Measurements from ENCODE around the gene RNF187.

The RNF187 gene

DNA sequence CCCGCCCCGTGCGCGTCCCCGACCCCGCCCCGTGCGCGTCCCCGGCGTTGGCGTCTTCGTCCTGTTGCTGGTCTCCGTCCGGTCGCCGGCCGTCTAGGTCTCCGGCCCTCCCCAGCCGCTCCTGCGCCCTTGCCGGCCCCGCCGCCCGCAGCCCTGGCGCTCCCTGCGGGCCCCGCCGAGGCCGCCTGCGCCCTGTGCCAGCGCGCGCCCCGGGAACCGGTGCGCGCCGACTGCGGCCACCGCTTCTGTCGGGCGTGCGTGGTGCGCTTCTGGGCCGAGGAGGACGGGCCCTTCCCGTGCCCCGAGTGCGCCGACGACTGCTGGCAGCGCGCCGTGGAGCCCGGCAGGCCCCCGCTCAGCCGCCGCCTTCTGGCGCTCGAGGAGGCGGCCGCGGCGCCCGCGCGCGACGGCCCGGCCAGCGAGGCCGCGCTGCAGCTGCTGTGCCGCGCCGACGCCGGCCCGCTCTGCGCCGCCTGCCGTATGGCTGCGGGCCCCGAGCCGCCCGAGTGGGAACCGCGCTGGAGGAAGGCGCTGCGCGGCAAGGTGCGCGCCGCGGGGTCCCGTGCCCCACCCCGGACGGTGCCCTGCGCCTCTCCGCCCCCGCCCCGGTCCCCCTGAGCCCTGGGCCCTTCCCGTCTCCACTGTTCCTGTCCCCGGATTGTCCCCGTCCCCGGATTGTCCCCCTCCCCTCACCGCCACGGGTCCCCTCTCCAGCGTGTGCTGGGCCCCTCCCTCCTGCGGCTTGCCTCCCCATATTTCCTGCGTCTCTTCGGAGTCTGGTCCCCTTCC lies at the start of gene RNF187:
Gene RNF187, plus strand, starts transcription at position 47 of the 789 bp plus-strand sequence.
- Histone ChIP-seq H2AFZ (ENCODE audit: low read depth, low read length) (peak within 1 kb of the TSS; percentile 70), H3K27me3 (ENCODE audit: insufficient read depth, low read length) (no peaks in the 10 kb centered on the region), H3K4me1 (ENCODE audit: insufficient read depth, low read length) (peaks cover 14% of the 10 kb centered on the region), H3K9me3 (ENCODE audit: low read length) (no peaks in the 10 kb centered on the region), H3K4me3 (ENCODE audit: low read length) (peak within 1 kb of the TSS; percentile 86), H3K36me3 (ENCODE audit: insufficient read depth, low read length) (peaks cover 31% of the 10 kb centered on the region)

DNA sequence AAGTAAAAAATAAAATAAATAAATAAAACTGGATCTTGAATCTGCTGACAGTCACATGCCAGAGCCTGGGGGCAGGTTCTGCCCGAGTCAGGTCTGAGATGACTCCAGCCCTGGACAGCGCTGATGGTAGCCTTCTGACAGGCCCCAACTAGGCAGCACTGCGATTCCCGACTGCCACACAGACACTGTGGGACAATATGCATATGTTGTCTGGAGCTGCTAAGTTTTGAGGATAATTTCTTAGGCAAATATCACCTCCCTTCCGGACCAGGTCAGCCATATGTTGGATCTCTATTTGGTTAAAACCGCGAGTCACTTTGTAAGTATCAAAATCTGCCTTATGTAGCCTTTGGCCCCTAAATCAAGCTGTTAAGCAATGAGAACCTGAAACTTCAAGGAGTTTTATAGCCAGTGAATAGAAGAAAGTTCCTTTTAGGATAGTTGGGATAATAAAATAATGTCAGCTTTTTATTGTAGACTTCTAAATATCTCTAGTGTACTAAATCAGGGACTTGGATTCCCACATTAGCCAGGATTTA lies 49.7 kb upstream of the RNF187 start:
- Histone ChIP-seq H2AFZ (ENCODE audit: low read depth, low read length) (no peak overlapping the region), H3K4me1 (ENCODE audit: insufficient read depth, low read length) (no peaks in the 10 kb centered on the region), H3K4me3 (ENCODE audit: low read length) (no peak overlapping the region), H3K36me3 (ENCODE audit: insufficient read depth, low read length) (no peaks in the 10 kb centered on the region), H3K9me3 (ENCODE audit: low read length) (no peaks in the 10 kb centered on the region), H3K27me3 (ENCODE audit: insufficient read depth, low read length) (no peaks in the 10 kb centered on the region)

DNA sequence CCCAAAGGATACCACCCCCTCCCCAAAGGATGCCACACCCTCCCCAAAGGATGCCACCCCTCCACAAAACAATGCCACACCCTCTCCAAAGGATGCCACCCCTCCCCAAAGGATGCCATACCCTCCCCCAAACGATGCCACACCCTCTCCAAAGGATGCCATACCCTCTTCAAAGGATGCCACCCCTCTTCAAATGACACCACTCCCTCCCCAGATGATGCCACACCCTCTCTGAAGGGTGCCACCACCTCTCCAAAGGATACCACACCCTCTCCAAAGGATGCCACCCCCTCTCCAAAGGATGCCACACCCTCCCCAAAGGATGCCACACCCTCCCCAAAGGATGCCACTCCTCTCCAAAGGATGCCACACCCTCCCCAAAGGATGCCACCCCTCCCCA lies 48.9 kb upstream of the RNF187 start:
- no peaks in the 10 kb centered on the region for H3K9me3 ChIP-seq (ENCODE audit: low read length)
- no peak overlapping the region for H3K4me3 ChIP-seq (ENCODE audit: low read length)
- H3K36me3 ChIP-seq (ENCODE audit: insufficient read depth, low read length), result no peaks in the 10 kb centered on the region
- H3K27me3 ChIP-seq (ENCODE audit: insufficient read depth, low read length), result no peaks in the 10 kb centered on the region
- no peak overlapping the region for H2AFZ ChIP-seq (ENCODE audit: low read depth, low read length)
- H3K4me1 ChIP-seq (ENCODE audit: insufficient read depth, low read length), result no peaks in the 10 kb centered on the region

DNA sequence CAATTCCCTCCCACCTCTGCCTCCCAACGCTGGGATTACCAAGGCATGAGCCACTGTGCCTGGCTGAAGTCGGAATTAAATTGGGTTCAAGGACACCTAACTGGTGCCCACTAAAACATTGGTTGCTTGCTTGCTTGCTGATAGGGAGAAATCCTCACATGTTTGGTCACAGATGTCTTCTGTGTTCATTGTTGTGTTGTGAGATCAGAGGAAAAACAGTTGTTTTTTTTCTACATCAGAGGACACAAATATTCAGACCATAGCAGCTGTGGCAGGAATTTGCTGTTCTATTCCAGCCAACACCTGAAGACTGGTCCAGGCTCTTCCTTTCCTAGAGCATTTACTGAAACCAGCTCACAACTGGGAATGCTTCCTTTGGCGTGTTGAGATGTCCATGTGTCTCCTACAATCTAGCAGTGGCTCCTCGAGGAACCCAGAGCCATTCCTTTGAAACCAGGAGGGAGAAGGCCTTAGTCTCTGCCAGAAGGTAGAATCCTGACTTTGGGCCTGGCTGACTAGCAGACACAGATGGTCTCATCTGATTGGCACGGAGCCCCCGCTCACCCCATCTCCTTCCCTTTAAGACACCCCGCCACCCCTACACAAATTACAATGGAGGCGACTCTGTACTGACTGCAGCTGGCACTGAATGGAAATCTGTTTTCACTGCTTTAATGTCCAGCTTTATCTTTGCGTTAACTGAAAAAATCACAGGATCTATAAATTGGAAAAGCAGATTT lies 46.3 kb upstream of the RNF187 start:
- Histone ChIP-seq H2AFZ (ENCODE audit: low read depth, low read length) (no peak overlapping the region), H3K4me3 (ENCODE audit: low read length) (no peak overlapping the region), H3K36me3 (ENCODE audit: insufficient read depth, low read length) (no peaks in the 10 kb centered on the region), H3K9me3 (ENCODE audit: low read length) (no peaks in the 10 kb centered on the region), H3K4me1 (ENCODE audit: insufficient read depth, low read length) (peaks cover 10% of the 10 kb centered on the region), H3K27me3 (ENCODE audit: insufficient read depth, low read length) (no peaks in the 10 kb centered on the region)

DNA sequence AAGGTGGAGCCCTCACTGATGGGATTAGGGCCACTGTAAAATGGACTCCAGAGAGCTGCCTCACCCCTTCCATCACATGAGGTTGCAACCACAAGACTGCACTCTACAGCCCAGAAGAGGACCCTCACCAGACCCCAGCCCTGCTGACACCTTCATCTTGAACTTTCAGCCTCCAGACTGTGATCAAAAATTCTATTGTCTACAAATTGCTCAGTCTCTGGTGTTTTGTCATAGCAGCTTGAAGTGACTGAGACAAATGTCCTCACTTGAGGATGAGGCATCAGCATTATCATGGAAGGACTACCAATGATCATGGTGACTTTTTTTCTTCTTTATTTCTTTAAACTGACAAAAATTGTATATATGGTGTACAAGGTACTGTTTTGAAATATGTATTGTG lies 43.8 kb upstream of the RNF187 start:
- peaks cover 18% of the 10 kb centered on the region for H3K4me1 ChIP-seq (ENCODE audit: insufficient read depth, low read length)
- no peaks in the 10 kb centered on the region for H3K27me3 ChIP-seq (ENCODE audit: insufficient read depth, low read length)
- H3K4me3 ChIP-seq (ENCODE audit: low read length), result no peak overlapping the region
- no peaks in the 10 kb centered on the region for H3K9me3 ChIP-seq (ENCODE audit: low read length)
- no peak overlapping the region for H2AFZ ChIP-seq (ENCODE audit: low read depth, low read length)
- H3K36me3 ChIP-seq (ENCODE audit: insufficient read depth, low read length), result no peaks in the 10 kb centered on the region

DNA sequence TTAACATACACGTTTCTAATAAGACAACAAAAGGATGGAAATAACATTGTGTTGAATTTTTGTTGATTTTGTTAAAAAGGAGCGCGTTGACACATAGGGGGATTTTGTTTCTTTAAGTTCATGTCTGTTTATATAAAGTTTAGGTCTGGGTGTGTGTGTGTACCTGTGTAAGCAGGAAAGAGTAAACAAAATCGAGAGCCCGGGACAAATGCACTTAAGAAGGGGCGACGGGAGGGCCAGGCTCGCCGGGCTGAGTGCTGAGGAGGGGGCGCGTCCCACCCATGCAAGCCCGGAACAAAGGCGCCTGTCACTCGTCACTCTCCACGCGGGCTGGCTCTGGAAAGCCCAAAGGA lies 41.7 kb upstream of the RNF187 start:
- Histone ChIP-seq H3K36me3 (ENCODE audit: insufficient read depth, low read length) (no peaks in the 10 kb centered on the region), H3K9me3 (ENCODE audit: low read length) (no peaks in the 10 kb centered on the region), H3K4me1 (ENCODE audit: insufficient read depth, low read length) (peaks cover 18% of the 10 kb centered on the region), H3K4me3 (ENCODE audit: low read length) (peak overlapping the region; percentile 52), H2AFZ (ENCODE audit: low read depth, low read length) (peak overlapping the region; percentile 81), H3K27me3 (ENCODE audit: insufficient read depth, low read length) (no peaks in the 10 kb centered on the region)

DNA sequence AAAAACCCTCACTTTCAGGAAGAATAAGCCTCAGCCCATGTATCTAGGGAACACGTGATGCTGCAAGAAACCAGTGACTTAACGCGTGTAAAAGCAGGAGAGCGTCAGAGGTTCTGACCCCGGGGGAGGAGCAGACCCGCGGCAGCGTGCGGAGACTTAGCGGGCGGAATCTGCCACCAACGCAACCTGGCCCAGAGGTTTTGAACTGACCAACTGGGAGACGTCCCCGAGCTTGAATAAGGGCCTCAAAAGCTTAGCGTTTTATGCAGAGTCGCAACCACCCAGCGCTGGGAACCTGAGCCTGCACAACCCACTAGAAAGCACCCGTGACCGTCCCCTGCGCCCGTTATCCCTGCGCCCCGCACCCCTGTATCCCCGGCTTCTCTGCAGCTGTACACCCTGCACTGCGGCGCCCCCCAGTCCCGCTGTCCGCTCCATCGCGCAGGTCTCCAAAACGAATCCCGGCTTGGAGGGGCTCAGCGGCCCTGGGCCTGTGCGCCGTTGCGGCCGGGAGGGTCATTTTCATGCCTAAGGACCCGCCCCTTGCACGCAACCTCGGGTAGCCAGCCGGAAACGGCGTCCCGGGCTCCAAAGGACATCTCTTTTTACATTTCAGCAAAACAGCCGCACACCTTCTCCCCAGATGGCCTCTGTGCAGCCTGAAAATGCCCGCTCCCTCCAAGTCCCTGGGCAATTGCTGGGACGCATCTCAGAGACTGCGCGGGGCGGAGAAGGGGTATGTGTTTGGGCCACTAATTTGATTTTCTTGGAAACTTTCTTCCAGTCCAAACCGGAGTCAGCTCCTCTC lies 41.1 kb upstream of the RNF187 start:
- H3K4me3 ChIP-seq (ENCODE audit: low read length), result peak overlapping the region; percentile 52
- peaks cover 18% of the 10 kb centered on the region for H3K4me1 ChIP-seq (ENCODE audit: insufficient read depth, low read length)
- peak overlapping the region; percentile 81 for H2AFZ ChIP-seq (ENCODE audit: low read depth, low read length)
- no peaks in the 10 kb centered on the region for H3K27me3 ChIP-seq (ENCODE audit: insufficient read depth, low read length)
- H3K36me3 ChIP-seq (ENCODE audit: insufficient read depth, low read length), result no peaks in the 10 kb centered on the region
- no peaks in the 10 kb centered on the region for H3K9me3 ChIP-seq (ENCODE audit: low read length)

DNA sequence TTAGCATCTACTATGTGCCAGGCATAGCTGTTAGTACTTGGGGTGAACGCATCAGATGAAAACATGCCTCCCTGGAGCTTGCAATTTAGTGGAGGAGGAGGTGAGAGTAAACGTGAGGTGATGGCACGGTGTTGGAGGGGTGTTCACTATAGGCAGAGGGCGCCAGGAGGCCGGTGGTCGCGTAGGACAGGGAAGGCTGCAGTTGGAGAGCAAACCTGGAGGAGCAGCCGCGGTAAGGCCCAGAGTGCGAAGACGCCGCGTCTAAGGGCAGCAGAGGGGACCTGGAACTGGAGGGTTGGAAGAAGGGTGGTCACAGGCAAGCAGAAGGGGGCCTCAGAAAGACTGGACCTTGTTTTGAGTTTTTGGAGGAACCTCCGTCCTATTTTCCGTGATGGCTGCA lies 40.3 kb upstream of the RNF187 start:
- no peaks in the 10 kb centered on the region for H3K36me3 ChIP-seq (ENCODE audit: insufficient read depth, low read length)
- H3K9me3 ChIP-seq (ENCODE audit: low read length), result no peaks in the 10 kb centered on the region
- peaks cover 18% of the 10 kb centered on the region for H3K4me1 ChIP-seq (ENCODE audit: insufficient read depth, low read length)
- H3K27me3 ChIP-seq (ENCODE audit: insufficient read depth, low read length), result no peaks in the 10 kb centered on the region
- peak overlapping the region; percentile 52 for H3K4me3 ChIP-seq (ENCODE audit: low read length)
- H2AFZ ChIP-seq (ENCODE audit: low read depth, low read length), result no peak overlapping the region

DNA sequence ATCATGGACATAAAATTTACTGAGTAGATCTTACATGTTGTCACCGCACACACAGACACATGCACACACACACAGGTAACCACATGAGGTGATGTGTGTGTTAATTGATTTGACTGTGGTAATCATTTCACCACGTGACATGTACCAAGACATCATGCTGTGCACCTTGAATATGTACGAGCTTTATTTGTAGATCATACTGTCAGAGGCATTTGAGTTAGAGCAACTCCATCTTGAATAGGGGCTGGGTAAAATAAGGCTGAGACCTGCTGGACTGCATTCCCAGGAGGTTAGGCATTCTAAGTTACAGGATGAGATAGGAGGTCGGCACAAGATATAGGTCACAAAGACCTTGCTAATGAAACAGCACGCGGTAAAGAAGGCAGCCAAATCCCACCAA lies 38.8 kb upstream of the RNF187 start:
- Histone ChIP-seq H3K4me3 (ENCODE audit: low read length) (no peak overlapping the region), H3K9me3 (ENCODE audit: low read length) (no peaks in the 10 kb centered on the region), H3K4me1 (ENCODE audit: insufficient read depth, low read length) (peaks cover 18% of the 10 kb centered on the region), H2AFZ (ENCODE audit: low read depth, low read length) (no peak overlapping the region), H3K27me3 (ENCODE audit: insufficient read depth, low read length) (no peaks in the 10 kb centered on the region), H3K36me3 (ENCODE audit: insufficient read depth, low read length) (no peaks in the 10 kb centered on the region)

DNA sequence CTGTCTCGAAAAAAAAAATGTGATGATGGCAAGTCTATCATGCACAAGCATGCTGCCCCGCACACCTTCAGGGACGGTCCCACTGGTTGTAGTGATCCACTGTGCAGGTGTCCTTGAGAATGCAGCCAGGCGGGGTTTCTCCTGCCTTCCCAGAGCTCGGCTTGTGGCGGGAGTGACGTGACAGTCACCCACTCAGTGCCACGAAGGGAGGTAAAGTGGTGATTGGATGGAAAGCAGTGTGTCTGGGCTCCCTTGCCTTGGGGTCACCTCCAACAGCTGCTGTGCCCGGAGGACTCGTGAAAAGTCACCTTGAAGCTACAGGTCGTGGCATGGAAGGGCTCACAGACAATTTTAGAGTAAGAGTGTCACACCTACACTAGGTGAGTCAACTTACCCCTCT lies 37.0 kb upstream of the RNF187 start:
- H3K36me3 ChIP-seq (ENCODE audit: insufficient read depth, low read length), result peaks cover 4% of the 10 kb centered on the region
- no peak overlapping the region for H2AFZ ChIP-seq (ENCODE audit: low read depth, low read length)
- no peaks in the 10 kb centered on the region for H3K27me3 ChIP-seq (ENCODE audit: insufficient read depth, low read length)
- H3K9me3 ChIP-seq (ENCODE audit: low read length), result no peaks in the 10 kb centered on the region
- H3K4me1 ChIP-seq (ENCODE audit: insufficient read depth, low read length), result peaks cover 13% of the 10 kb centered on the region
- no peak overlapping the region for H3K4me3 ChIP-seq (ENCODE audit: low read length)

DNA sequence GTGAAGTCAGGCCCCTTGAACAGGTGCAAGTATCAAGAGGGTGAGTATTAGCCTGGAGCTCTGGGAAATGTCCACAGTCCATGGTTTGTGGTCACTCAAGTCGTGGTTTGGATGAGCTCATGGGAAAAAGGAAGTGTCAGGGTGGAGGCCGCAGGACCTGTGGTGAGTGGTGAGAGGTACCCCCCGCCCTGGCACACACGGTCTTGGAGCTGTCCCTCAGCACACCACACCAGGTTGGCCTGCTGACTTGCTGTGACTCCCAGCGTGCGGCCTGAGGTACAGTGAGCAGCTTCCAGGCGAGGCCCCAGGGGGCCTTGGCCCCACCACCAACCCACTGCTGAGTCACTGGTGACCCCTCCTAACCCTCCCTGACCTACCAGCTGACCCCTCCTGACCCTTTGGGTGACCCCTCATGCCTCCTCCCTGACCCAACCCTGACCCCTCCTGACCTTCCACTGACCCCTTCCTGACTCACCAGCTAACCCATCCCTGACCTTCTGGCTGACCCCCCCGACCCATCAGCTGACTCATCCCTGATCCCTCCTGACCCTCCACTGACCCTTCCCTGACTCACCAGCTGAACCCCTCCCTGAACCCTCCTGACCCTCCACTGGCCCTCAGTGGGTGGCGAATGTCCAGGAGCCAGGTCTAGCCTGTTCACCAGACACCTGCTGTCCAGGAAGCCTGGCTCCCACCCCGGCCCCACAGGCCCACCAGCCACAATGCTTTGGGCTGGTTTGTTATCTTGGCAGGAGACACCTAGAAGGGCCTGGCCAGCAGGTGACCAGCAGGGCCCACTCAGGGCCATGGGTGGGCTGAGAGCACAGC lies 34.8 kb upstream of the RNF187 start:
- H3K4me1 ChIP-seq (ENCODE audit: insufficient read depth, low read length), result peaks cover 7% of the 10 kb centered on the region
- no peaks in the 10 kb centered on the region for H3K9me3 ChIP-seq (ENCODE audit: low read length)
- H3K27me3 ChIP-seq (ENCODE audit: insufficient read depth, low read length), result no peaks in the 10 kb centered on the region
- H3K4me3 ChIP-seq (ENCODE audit: low read length), result no peak overlapping the region
- no peak overlapping the region for H2AFZ ChIP-seq (ENCODE audit: low read depth, low read length)
- peaks cover 4% of the 10 kb centered on the region for H3K36me3 ChIP-seq (ENCODE audit: insufficient read depth, low read length)

DNA sequence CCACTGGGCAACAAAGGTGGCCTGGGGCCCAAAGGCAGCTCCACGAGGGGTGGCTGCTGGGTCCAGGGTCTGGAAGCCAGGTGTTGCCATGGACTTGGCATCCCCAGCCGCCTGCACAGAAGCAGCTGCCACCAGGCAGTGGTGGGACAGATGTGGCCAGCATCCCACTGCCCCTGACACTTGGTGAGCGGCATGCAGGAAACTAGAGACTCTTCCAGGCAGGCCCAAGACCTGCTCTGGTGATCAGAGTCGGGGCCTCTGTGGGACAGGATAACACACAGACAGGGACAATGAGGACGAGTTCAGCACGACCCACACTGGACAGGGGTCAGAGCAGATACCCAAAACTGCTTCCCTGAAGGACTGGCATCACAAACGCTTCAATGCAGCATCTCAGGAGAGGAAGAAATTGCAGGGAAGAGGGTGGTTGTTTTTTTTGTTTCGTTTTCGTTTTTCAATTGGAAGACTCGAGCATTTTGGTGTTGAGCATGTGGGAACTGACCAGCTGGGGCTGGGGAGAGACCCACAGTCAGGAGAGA lies 34.1 kb upstream of the RNF187 start:
- Histone ChIP-seq H3K4me3 (ENCODE audit: low read length) (no peak overlapping the region), H3K4me1 (ENCODE audit: insufficient read depth, low read length) (peaks cover 7% of the 10 kb centered on the region), H3K27me3 (ENCODE audit: insufficient read depth, low read length) (no peaks in the 10 kb centered on the region), H3K9me3 (ENCODE audit: low read length) (no peaks in the 10 kb centered on the region), H3K36me3 (ENCODE audit: insufficient read depth, low read length) (peaks cover 4% of the 10 kb centered on the region), H2AFZ (ENCODE audit: low read depth, low read length) (no peak overlapping the region)

Data from neuron (in vitro differentiated cells).